GM12892 (cell line): Measurements from ENCODE around the gene CCDC27.

Experiments
- POLR2AphosphoS5 ChIP-seq: IDR thresholded peaks from 2 replicates; pipeline ENCODE4 v1.6.1; 2011; ENCODE audit warnings: low read depth, low read length, control low read depth
- TAF1 ChIP-seq: IDR thresholded peaks from 2 replicates; pipeline ENCODE4 v1.6.1; 2011; ENCODE audit warnings: low read depth, mild to moderate bottlenecking, control low read depth, low read length, borderline replicate concordance

DNA sequence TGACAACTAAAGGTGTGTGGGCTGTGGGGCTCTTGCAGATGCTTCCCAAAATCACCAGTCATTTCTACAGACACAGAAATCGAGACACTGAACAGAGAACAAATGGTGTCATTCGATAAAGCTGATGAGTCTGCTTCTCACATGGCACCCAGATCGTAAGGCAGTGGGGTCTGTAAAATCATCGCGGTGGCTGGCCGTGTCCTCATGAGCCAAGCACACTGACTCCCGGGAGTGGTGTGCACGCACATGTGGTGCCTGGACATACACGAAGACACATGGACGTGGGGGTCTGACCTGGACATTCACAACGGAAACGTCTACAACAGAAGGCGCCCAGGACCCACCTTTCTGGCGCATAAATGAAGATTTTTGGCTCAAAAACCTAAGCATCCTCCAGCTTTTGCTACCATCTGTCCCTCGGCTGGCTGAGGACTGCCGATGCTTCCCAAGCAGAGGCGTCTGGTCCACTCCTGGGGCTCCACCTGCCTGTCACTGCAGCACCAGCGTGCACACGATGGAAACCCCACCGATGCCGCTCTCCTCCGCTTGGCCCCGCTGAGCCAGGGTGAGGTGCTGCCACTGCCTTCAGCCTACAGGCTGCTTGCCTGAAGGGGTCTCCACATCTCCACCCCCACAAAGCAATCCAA is 27.1 kb downstream of the CCDC27 start:
- no peak for TF ChIP-seq POLR2AphosphoS5
- TF ChIP-seq TAF1 = no peak
